Left ventricle myocardium inferior (tissue), 1 donor: ENCODE results near the gene CCL19. TPM values are rescaled to one million over a fixed set of nuclear protein-coding genes. Genes with fewer than 3 reads are reported as not detected.
A peak's percentile ranks its signal among the peaks of the same experiment; 100 is the strongest.

ENCODE experiments used
- DNase-seq: peaks from one replicate; pipeline ENCODE4 v3.0.0-alpha.2; 2020
- H3K27ac ChIP-seq: fragments of 200-600 bp; replicated peaks from 2 replicates; pipeline ENCODE4 v1.8.0; 2021
- H3K27me3 ChIP-seq: fragments of 200-600 bp; 2 replicates; pipeline ENCODE4 v1.8.0; 2021; ENCODE audit warnings: low read depth
- H3K36me3 ChIP-seq: fragments of 200-600 bp; 2 replicates; pipeline ENCODE4 v1.8.0; 2021
- H3K4me1 ChIP-seq: fragments of 200-600 bp; 2 replicates; pipeline ENCODE4 v1.8.0; 2021
- H3K4me3 ChIP-seq: fragments of 200-600 bp; 2 replicates; pipeline ENCODE4 v1.8.0; 2021; ENCODE audit warnings: mild to moderate bottlenecking, moderate library complexity
- H3K9me3 ChIP-seq: fragments of 200-600 bp; replicated peaks from 2 replicates; pipeline ENCODE4 v1.8.0; 2021
- CTCF ChIP-seq: fragments of 200-600 bp; IDR thresholded peaks from 2 replicates; pipeline ENCODE4 v1.8.0; 2021; ENCODE audit warnings: antibody characterized with exemption, mild to moderate bottlenecking, borderline replicate concordance
- intact Hi-C: fragments of 100-400 bp; cut with micrococcal nuclease; formaldehyde crosslinking; loops from one replicate; pipeline ENCODE4 v1.11.0; 2022
- total RNA-seq: library from RNA; stranded (reverse); fragmentation: NEBNext Ultra II Directional; extraction: Animal tissue kit (Norgen Biotek cat#: 25700); gene quantifications from one replicate; pipeline ENCODE4 v1.2.1, GENCODE V29; 2021
- donor health status: DM: no; HTN: yes; CAD: no; lungs with severe emphysema.

CCL19 gene
- total RNA-seq, 1 donor from 2014 or later, result 0.69 TPM

- Histone ChIP-seq H3K27me3 (no peaks in the 10 kb centered on the region), H3K36me3 (no peaks in the 10 kb centered on the region), H3K4me1 (no peaks in the 10 kb centered on the region), H3K4me3 (no peak overlapping the region), H3K27ac (no peak overlapping the region), H3K9me3 (peaks cover 9% of the 10 kb centered on the region)
- DNase-seq, result no peak
- intact Hi-C loops, result no loop called here
- no peak for TF ChIP-seq CTCF
Measured at GRCh38 chr9:34674440-34674839, 16.6 kb downstream of the CCL19 start.

GRCh38 chr9:34671307-34671706 is 19.8 kb downstream of the CCL19 start:
- no peak for TF ChIP-seq CTCF
- Histone ChIP-seq H3K9me3 (peaks cover 9% of the 10 kb centered on the region), H3K36me3 (peaks cover 5% of the 10 kb centered on the region), H3K4me3 (no peak overlapping the region), H3K27me3 (no peaks in the 10 kb centered on the region), H3K27ac (no peak overlapping the region), H3K4me1 (peaks cover 12% of the 10 kb centered on the region)
- intact Hi-C loops, result no loop called here
- DNase-seq, result no peak

- intact Hi-C loops, result no loop called here
- peaks cover 5% of the 10 kb centered on the region for H3K36me3 ChIP-seq
- H3K4me3 ChIP-seq, result no peak overlapping the region
- no peak for TF ChIP-seq CTCF
- peaks cover 9% of the 10 kb centered on the region for H3K9me3 ChIP-seq
- H3K4me1 ChIP-seq, result peaks cover 22% of the 10 kb centered on the region
- no peak for DNase-seq
- no peaks in the 10 kb centered on the region for H3K27me3 ChIP-seq
- H3K27ac ChIP-seq, result no peak overlapping the region
Measured at GRCh38 chr9:34669809-34670562, 21.1 kb downstream of the CCL19 start.

GRCh38 chr9:34665381-34666250 is 25.5 kb downstream of the CCL19 start:
- Histone ChIP-seq H3K9me3 (peaks cover 9% of the 10 kb centered on the region), H3K4me1 (peaks cover 29% of the 10 kb centered on the region), H3K4me3 (peak overlapping the region; percentile 79), H3K27me3 (no peaks in the 10 kb centered on the region), H3K27ac (peak overlapping the region; percentile 98), H3K36me3 (peaks cover 16% of the 10 kb centered on the region)
- peak; percentile 94 for DNase-seq
- intact Hi-C loops, result no loop called here
- no peak for TF ChIP-seq CTCF

- intact Hi-C loops, result no loop called here
- no peak for DNase-seq
- no peaks in the 10 kb centered on the region for H3K27me3 ChIP-seq
Measured at GRCh38 chr9:34665067-34665380, 26.1 kb downstream of the CCL19 start.

More at GRCh38 chr9:34665067-34665380, 26.1 kb downstream of the CCL19 start:
- no peak for TF ChIP-seq CTCF
- Histone ChIP-seq H3K27ac (peak overlapping the region; percentile 98), H3K4me3 (peak overlapping the region; percentile 79), H3K4me1 (peaks cover 29% of the 10 kb centered on the region), H3K9me3 (peaks cover 4% of the 10 kb centered on the region), H3K36me3 (peaks cover 22% of the 10 kb centered on the region)
